K562 (cell line): ENCODE data around the gene PIK3C2B. TPM values are rescaled to one million over a fixed set of nuclear protein-coding genes. Genes with fewer than 3 reads are reported as not detected.

Experiments
- ATF7 ChIP-seq: fragments of 450-650 bp; IDR thresholded peaks from 2 replicates; pipeline ENCODE4 v1.7.1; 2014; ENCODE audit warnings: mild to moderate bottlenecking, moderate library complexity
- CEBPG ChIP-seq, 3 experiments: fragments of 200-800 bp in 1 of 3; sonication (Bioruptor generic) in 1 of 3; sonication (generic) in 1 of 3; formaldehyde crosslinking in 1 of 3; IDR thresholded peaks in 2 of 3; conservative IDR thresholded peaks in 1 of 3; 2 replicates each; pipeline versions ENCODE4 v1.6.1 to v1.8.0; 2016 to 2022; ENCODE audit warnings: missing compliant biosample characterization in 2 of 3, missing genetic modification characterization in 2 of 3, mild to moderate bottlenecking in 1 of 3, missing genetic modification reagents in 1 of 3
- FOS ChIP-seq: IDR thresholded peaks from 3 replicates; pipeline ENCODE4 v1.6.1; 2011; ENCODE audit not compliant: insufficient read length; ENCODE audit errors: extremely low read depth
- KDM1A ChIP-seq, 2 experiments: fragments of 450-650 bp; IDR thresholded peaks; 2 replicates each; pipeline ENCODE4 v1.6.1; 2016; ENCODE audit warnings: mild to moderate bottlenecking in 2 of 2
- MAZ ChIP-seq, 2 experiments: fragments of 450-650 bp in 1 of 2; sonication (generic) in 1 of 2; formaldehyde crosslinking; IDR thresholded peaks in 1 of 2; conservative IDR thresholded peaks in 1 of 2; 2 replicates each; pipeline versions ENCODE4 v1.4.0 to v1.5.0; 2020; ENCODE audit warnings: mild to moderate bottlenecking in 1 of 2, missing genetic modification reagents in 1 of 2
- NUFIP1 ChIP-seq: fragments of 450-650 bp; IDR thresholded peaks from 2 replicates; pipeline ENCODE4 v1.6.1; 2018; ENCODE audit not compliant: partially characterized antibody
- ZNF134 ChIP-seq: fragments of 250-450 bp; sonication (Bioruptor Pico); conservative IDR thresholded peaks from 2 replicates; pipeline ENCODE4 v1.4.0; 2020
- ZNF395 ChIP-seq: fragments of 200-800 bp; sonication (Bioruptor generic); IDR thresholded peaks from 2 replicates; pipeline ENCODE4 v1.6.1; 2017; ENCODE audit warnings: missing genetic modification characterization, missing compliant biosample characterization
- ZNF589 ChIP-seq: fragments of 200-800 bp; sonication (Bioruptor generic); IDR thresholded peaks from 2 replicates; pipeline ENCODE4 v1.6.1; 2016; ENCODE audit warnings: low read depth, missing genetic modification characterization, missing compliant biosample characterization
- ZNF668 ChIP-seq: fragments of 250-450 bp; sonication (Bioruptor Pico); IDR thresholded peaks from 2 replicates; pipeline ENCODE4 v1.8.0; 2022; ENCODE audit warnings: mild to moderate bottlenecking, inconsistent platforms
- polyA plus RNA-seq, 8 experiments: library from polyadenylated mRNA; depleted of rRNA in 4 of 8; stranded (reverse) in 5 of 8; unstranded in 3 of 8; fragments of >200 nt; fragmentation: Nextera tagmentation in 2 of 8; fragmentation: Illumina TruSeq in 1 of 8; extraction: Ambion mirVana in 2 of 8; extraction: Trizol in 1 of 8; gene quantifications; 2 replicates each; pipeline versions ENCODE4 v1.2.1 to v1.2.3, GENCODE V29; 2011 to 2014; ENCODE audit warnings: inconsistent platforms in 1 of 8, missing spikeins in 1 of 8
- total RNA-seq, 7 experiments: library from RNA; depleted of rRNA in 6 of 7; stranded (reverse); fragments of >200 nt in 6 of 7; fragmentation: Illumina TruSeq in 2 of 7; extraction: Trizol in 2 of 7; gene quantifications; 2 replicates each; pipeline versions ENCODE4 v1.2.1 to v1.2.3, GENCODE V29; 2011 to 2021; ENCODE audit warnings: low replicate concordance in 1 of 7
- TF ChIP-seq, protein P1 (sequence below): fragments of 250-450 bp; sonication (Bioruptor Pico); IDR thresholded peaks from 2 replicates; pipeline ENCODE4 v1.5.0; 2021
- TF ChIP-seq, protein P2 (sequence below), 2 experiments: fragments of 450-650 bp in 1 of 2; sonication (generic) in 1 of 2; formaldehyde crosslinking; conservative IDR thresholded peaks; 2 replicates each; pipeline versions ENCODE4 v1.4.0 to v1.8.1; 2020 to 2022; ENCODE audit warnings: mild to moderate bottlenecking in 1 of 2, missing genetic modification reagents in 1 of 2
- TF ChIP-seq, protein P3 (sequence below): fragments of 250-450 bp; sonication (Bioruptor Pico); IDR thresholded peaks from 2 replicates; pipeline ENCODE4 v1.6.1; 2021; ENCODE audit warnings: mild to moderate bottlenecking
- TF ChIP-seq, protein P4 (sequence below): fragments of 450-650 bp; IDR thresholded peaks from 2 replicates; pipeline ENCODE4 v1.6.1; 2017; ENCODE audit warnings: mild to moderate bottlenecking, moderate library complexity
- TF ChIP-seq, protein P5 (sequence below): fragments of 450-650 bp; IDR thresholded peaks from 2 replicates; pipeline ENCODE4 v1.7.0; 2016; ENCODE audit warnings: borderline replicate concordance

PIK3C2B gene
- total and polyA plus RNA-seq, 9 of the 15 experiments (the other 6 are each of a cell fraction or from before 2014, with no cell fraction given) = 0.10 to 2.9 (median 0.72) TPM

DNA sequence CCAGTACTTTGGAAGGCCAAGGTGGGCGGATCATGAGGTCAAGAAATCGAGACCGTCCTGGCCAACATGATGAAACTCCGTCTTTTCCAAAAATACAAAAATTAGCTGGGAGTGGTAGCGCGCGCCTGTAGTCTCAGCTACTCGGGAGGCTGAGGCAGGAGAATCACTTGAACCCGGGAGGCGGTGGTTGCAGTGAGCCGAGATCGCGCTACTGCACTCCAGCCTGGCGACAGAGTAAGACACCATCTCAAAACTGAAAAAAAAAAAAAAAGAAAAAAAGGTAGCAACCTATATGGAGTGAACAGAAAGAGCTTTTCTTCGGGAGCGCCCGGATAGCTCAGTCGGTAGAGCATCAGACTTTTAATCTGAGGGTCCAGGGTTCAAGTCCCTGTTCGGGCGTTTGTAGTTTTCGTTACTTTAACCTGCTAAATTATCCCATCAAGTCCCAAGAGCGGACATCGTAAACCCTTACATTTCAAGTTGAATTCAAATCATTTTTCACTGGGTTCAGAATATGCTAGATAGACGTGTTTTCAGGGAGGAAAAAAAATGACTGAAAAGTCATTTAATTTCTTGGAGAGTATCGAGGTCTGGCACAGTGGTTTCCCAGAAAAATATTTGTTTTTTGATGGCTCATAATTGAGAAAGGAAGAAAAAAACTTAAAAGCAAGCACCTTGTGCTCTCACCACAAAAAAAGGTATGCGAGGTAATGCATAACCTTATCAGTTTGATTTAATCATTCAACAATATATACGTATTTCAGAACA lies 11.8 kb upstream of the PIK3C2B start (continued):
- TF ChIP-seq KDM1A (IDR thresholded peaks at IDR 0.05) (peak in 1 of 2 experiments; percentile 57; a peak in 1 of 4 replicates), ZNF668 (CRISPR knock-in tag) (peak; percentile 29; the same call in 1 of the 2 replicates), FOS (peak; percentile 38), NUFIP1 (peak; percentile 6), ZNF589 (peak; percentile 40; the same call in 1 of the 2 replicates), ZNF134 (CRISPR knock-in tag) (0 out of 2 replicates have a peak, but pooled peaks have one; percentile 10), ATF7 (peak; percentile 68), MAZ (CRISPR knock-in tag; conservative IDR thresholded peaks at IDR 0.05 in 1 of 2, IDR thresholded peaks at IDR 0.05 in 1 of 2) (peak; percentile 24 to 50; a peak in 2 of 4 replicates), CEBPG (CRISPR knock-in tag; IDR thresholded peaks at IDR 0.05) (peak; percentile 28; the same call in 1 of the 2 replicates), CEBPG (tag; conservative IDR thresholded peaks at IDR 0.05 in 1 of 2, IDR thresholded peaks at IDR 0.05 in 1 of 2) (peak in 1 of 2 experiments; percentile 87; a peak in 2 of 4 replicates), ZNF395 (CRISPR knock-in tag) (no peak)
- TF ChIP-seq, protein P1, sequence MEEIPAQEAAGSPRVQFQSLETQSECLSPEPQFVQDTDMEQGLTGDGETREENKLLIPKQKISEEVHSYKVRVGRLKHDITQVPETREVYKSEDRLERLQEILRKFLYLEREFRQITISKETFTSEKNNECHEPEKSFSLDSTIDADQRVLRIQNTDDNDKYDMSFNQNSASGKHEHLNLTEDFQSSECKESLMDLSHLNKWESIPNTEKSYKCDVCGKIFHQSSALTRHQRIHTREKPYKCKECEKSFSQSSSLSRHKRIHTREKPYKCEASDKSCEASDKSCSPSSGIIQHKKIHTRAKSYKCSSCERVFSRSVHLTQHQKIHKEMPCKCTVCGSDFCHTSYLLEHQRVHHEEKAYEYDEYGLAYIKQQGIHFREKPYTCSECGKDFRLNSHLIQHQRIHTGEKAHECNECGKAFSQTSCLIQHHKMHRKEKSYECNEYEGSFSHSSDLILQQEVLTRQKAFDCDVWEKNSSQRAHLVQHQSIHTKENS (CRISPR knock-in tag) = peak; percentile 56; the same call in 1 of the 2 replicates
- TF ChIP-seq, protein P2, sequence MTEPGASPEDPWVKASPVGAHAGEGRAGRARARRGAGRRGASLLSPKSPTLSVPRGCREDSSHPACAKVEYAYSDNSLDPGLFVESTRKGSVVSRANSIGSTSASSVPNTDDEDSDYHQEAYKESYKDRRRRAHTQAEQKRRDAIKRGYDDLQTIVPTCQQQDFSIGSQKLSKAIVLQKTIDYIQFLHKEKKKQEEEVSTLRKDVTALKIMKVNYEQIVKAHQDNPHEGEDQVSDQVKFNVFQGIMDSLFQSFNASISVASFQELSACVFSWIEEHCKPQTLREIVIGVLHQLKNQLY (CRISPR knock-in tag; conservative IDR thresholded peaks at IDR 0.05) = peak in 1 of 2 experiments; percentile 64; a peak in 1 of 4 replicates
- TF ChIP-seq, protein P3, sequence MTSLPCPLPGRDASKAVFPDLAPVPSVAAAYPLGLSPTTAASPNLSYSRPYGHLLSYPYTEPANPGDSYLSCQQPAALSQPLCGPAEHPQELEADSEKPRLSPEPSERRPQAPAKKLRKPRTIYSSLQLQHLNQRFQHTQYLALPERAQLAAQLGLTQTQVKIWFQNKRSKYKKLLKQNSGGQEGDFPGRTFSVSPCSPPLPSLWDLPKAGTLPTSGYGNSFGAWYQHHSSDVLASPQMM (CRISPR knock-in tag) = no peak
- TF ChIP-seq, protein P4, sequence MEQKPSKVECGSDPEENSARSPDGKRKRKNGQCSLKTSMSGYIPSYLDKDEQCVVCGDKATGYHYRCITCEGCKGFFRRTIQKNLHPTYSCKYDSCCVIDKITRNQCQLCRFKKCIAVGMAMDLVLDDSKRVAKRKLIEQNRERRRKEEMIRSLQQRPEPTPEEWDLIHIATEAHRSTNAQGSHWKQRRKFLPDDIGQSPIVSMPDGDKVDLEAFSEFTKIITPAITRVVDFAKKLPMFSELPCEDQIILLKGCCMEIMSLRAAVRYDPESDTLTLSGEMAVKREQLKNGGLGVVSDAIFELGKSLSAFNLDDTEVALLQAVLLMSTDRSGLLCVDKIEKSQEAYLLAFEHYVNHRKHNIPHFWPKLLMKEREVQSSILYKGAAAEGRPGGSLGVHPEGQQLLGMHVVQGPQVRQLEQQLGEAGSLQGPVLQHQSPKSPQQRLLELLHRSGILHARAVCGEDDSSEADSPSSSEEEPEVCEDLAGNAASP = no peak
- TF ChIP-seq, protein P5, sequence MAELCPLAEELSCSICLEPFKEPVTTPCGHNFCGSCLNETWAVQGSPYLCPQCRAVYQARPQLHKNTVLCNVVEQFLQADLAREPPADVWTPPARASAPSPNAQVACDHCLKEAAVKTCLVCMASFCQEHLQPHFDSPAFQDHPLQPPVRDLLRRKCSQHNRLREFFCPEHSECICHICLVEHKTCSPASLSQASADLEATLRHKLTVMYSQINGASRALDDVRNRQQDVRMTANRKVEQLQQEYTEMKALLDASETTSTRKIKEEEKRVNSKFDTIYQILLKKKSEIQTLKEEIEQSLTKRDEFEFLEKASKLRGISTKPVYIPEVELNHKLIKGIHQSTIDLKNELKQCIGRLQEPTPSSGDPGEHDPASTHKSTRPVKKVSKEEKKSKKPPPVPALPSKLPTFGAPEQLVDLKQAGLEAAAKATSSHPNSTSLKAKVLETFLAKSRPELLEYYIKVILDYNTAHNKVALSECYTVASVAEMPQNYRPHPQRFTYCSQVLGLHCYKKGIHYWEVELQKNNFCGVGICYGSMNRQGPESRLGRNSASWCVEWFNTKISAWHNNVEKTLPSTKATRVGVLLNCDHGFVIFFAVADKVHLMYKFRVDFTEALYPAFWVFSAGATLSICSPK = no peak
